Activated CD8-positive, alpha-beta T cell treated with anti-CD3 and anti-CD28 coated beads for 36 hours (primary cell): ENCODE results near the gene SOX13. TPM values are rescaled to one million over a fixed set of nuclear protein-coding genes. Genes with fewer than 3 reads are reported as not detected.

Experiments used
- ATAC-seq: fragments of 200-7000 bp; cut with Tn5 transposase; one replicate; pipeline ENCODE4 v1.10.0; 2021; ENCODE audit warnings: mild to moderate bottlenecking, moderate library complexity
- CTCF ChIA-PET: fragments of 350-600 bp; sonication (Branson Sonifier 250); formaldehyde crosslinking; loops from one replicate; lab custom pipeline; 2021; ENCODE audit warnings: antibody characterized with exemption; lab: Charles Lee
- POLR2A ChIA-PET: fragments of 350-600 bp; sonication (Branson Sonifier 250); formaldehyde crosslinking; loops from one replicate; lab custom pipeline; 2021; ENCODE audit warnings: antibody characterized with exemption; lab: Charles Lee
- DNase-seq: peaks from one replicate; pipeline ENCODE4 v3.0.0-alpha.2; 2020
- H3K27ac Mint-ChIP-seq: one replicate; pipeline ENCODE4 v1.8.0; 2021; ENCODE audit warnings: mild to moderate bottlenecking, mixed read lengths
- H3K27me3 Mint-ChIP-seq: one replicate; pipeline ENCODE4 v1.8.0; 2021; ENCODE audit warnings: mixed read lengths
- H3K36me3 Mint-ChIP-seq: one replicate; pipeline ENCODE4 v1.8.0; 2021; ENCODE audit warnings: low read depth, mixed read lengths
- H3K4me1 Mint-ChIP-seq: one replicate; pipeline ENCODE4 v1.8.0; 2021; ENCODE audit warnings: low read depth, mixed read lengths
- H3K4me3 Mint-ChIP-seq: one replicate; pipeline ENCODE4 v1.8.0; 2021; ENCODE audit warnings: mild to moderate bottlenecking, moderate library complexity, mixed read lengths
- H3K9me3 Mint-ChIP-seq: one replicate; pipeline ENCODE4 v1.8.0; 2021; ENCODE audit warnings: mixed read lengths
- intact Hi-C: fragments of 100-400 bp; cut with micrococcal nuclease; formaldehyde crosslinking; loops from one replicate; pipeline ENCODE4 v1.10.0; 2022
- total RNA-seq, 2 experiments: library from RNA; stranded (reverse); gene quantifications; one replicate each; pipeline ENCODE4 v1.2.3, GENCODE V29; 2021
- TF ChIP-seq, protein P1 (sequence below): fragments of 200-600 bp; IDR thresholded peaks from one replicate; pipeline ENCODE4 v1.8.0; 2022; ENCODE audit warnings: antibody characterized with exemption, mild to moderate bottlenecking

SOX13 gene
- total RNA-seq, 2 experiments from 2014 or later = 1.6 to 1.7 TPM

DNA sequence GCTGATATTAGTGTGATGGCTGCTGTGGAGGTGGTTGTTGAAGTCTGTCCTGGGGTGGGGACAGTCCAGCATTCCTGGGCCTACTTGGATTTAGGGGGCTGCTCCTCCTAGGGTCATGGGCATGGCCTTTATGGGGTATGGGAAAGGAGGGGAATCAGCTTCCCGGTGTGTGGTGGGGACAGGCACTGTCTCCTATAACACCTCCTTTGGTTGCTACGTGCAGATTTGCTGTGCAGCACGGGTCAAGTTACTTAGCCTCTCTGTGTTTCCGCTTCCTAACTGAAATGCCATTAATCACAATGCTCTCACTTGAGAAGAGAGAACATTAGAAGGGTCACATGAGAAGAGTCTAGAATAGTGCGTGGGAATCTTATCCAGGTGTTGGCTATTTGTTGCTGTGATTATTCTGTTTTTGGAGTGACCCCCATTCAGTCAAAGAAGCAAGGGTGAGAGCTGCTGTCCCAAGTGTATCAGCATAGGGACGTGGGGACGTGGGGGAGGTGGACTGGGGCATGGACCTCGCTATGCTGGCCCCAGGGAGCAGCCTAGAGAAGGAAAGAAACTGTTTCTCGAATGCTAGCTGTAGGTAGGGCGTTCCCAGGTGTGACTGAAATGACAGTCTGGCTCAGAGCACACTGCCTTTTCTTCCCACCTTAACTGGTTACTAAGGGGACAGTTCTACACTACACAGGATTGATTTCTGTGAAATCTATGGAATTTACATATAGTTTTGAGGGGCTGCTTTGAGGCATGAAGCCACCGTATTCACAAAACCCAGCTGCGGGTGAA lies 19.9 kb downstream of the SOX13 start:
- H3K4me3 Mint-ChIP-seq = no peak overlapping the region
- no peaks in the 10 kb centered on the region for H3K4me1 Mint-ChIP-seq
- intact Hi-C loops = no loop called here
- ChIA-PET POLR2A (no interaction called here), CTCF (no interaction called here)
- ATAC-seq (no peak), DNase-seq (no peak)
- H3K9me3 Mint-ChIP-seq = no peaks in the 10 kb centered on the region
- H3K27me3 Mint-ChIP-seq = no peaks in the 10 kb centered on the region
- TF ChIP-seq, protein P1, sequence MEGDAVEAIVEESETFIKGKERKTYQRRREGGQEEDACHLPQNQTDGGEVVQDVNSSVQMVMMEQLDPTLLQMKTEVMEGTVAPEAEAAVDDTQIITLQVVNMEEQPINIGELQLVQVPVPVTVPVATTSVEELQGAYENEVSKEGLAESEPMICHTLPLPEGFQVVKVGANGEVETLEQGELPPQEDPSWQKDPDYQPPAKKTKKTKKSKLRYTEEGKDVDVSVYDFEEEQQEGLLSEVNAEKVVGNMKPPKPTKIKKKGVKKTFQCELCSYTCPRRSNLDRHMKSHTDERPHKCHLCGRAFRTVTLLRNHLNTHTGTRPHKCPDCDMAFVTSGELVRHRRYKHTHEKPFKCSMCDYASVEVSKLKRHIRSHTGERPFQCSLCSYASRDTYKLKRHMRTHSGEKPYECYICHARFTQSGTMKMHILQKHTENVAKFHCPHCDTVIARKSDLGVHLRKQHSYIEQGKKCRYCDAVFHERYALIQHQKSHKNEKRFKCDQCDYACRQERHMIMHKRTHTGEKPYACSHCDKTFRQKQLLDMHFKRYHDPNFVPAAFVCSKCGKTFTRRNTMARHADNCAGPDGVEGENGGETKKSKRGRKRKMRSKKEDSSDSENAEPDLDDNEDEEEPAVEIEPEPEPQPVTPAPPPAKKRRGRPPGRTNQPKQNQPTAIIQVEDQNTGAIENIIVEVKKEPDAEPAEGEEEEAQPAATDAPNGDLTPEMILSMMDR = no peak
- no peak overlapping the region for H3K27ac Mint-ChIP-seq
- H3K36me3 Mint-ChIP-seq = no peaks in the 10 kb centered on the region

DNA sequence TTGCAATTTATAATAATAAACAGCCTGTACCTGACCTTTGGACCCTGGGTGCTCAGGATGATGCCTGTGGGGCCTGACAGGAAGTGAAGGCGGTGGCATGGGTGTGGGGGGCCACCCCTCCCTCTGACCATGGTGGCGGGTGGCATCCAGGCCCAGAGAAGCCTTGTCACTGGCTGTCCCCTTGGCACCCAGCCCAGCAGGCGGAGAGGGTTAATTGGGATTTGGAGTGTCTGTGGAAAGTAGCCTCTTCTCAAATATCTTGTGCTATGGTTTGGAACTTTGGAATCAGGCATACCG lies 20.5 kb downstream of the SOX13 start:
- Mint-ChIP-seq H3K27me3 (no peaks in the 10 kb centered on the region), H3K4me1 (no peaks in the 10 kb centered on the region), H3K36me3 (no peaks in the 10 kb centered on the region), H3K4me3 (no peak overlapping the region), H3K27ac (no peak overlapping the region), H3K9me3 (no peaks in the 10 kb centered on the region)
- TF ChIP-seq, protein P1 = no peak
- DNase-seq = no peak
- POLR2A ChIA-PET = no interaction called here
- CTCF ChIA-PET = no interaction called here
- intact Hi-C loops = no loop called here
- ATAC-seq = no peak

DNA sequence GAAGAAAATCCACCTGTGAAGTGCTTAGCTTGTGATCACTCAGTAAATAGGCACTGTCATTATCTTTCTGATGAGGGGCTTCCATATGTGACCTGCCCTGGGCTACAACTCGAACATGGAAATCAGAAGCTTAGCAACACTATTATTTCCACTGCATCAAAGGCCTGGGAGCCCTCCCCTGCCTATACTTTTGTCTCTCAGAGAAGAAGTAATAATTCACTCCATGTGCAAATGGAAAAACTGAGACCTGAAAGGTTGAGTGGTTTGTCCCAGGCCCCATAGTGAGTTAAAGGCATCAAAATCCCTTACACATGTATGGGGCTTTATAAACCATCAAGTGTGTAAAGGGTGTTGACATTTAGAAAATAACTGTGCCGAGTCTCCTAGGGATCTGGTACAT lies 20.9 kb downstream of the SOX13 start:
- ChIA-PET POLR2A (interaction anchor here (0.6 kb wide), 1 partner anchor 453 kb away, joined by 3 read pairs; no protein-coding TSS in a partner anchor), CTCF (no interaction called here)
- TF ChIP-seq, protein P1 = no peak
- intact Hi-C loops = no loop called here
- H3K27me3 Mint-ChIP-seq = no peaks in the 10 kb centered on the region
- no peak for DNase-seq
- no peak overlapping the region for H3K4me3 Mint-ChIP-seq
- H3K36me3 Mint-ChIP-seq = no peaks in the 10 kb centered on the region
- no peak for ATAC-seq
- H3K27ac Mint-ChIP-seq = no peak overlapping the region
- H3K9me3 Mint-ChIP-seq = no peaks in the 10 kb centered on the region
- H3K4me1 Mint-ChIP-seq = no peaks in the 10 kb centered on the region

DNA sequence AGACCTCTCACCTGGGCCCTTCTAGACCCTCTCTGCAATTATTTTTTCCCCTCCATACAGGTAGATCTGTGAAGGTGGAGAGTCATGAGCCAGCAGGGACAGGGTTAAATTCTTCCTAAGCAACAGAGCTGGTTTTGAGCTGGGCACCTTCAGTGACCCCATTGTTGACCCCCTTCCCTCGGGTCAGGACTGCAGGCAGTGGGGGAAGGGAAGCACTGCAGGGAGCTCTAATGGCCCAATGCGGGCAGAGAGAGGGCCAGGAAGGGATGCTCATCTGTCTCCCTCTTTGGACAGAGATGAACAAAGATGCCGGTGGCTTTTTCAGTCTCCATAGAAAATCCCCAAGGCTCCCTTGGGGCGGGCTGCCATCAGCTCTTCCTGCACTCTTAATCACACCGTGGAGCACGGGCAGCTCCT lies 21.4 kb downstream of the SOX13 start:
- Mint-ChIP-seq H3K36me3 (no peaks in the 10 kb centered on the region), H3K27ac (no peak overlapping the region)
- CTCF ChIA-PET = no interaction called here

More for the DNA sequence above, 21.4 kb downstream of the SOX13 start:
- TF ChIP-seq, protein P1 = no peak
- no peaks in the 10 kb centered on the region for H3K4me1 Mint-ChIP-seq
- ATAC-seq = no peak
- POLR2A ChIA-PET = no interaction called here
- no peak for DNase-seq
- H3K27me3 Mint-ChIP-seq = no peaks in the 10 kb centered on the region
- intact Hi-C loops = no loop called here
- no peak overlapping the region for H3K4me3 Mint-ChIP-seq
- no peaks in the 10 kb centered on the region for H3K9me3 Mint-ChIP-seq
